AG10803 (cell line): ENCODE measurements around the gene ACAP3.

Experiments used
- DNase-seq: peaks from one replicate; pipeline ENCODE4 v3.0.0; 2010; ENCODE audit warnings: low read depth
- H3K4me3 ChIP-seq: 2 replicates; pipeline ENCODE4 v1.5.1; 2011; ENCODE audit warnings: mild to moderate bottlenecking, low read length, control low read depth
- CTCF ChIP-seq: conservative IDR thresholded peaks from 2 replicates; pipeline ENCODE4 v1.5.1; 2011; ENCODE audit warnings: mild to moderate bottlenecking, low read length, control low read depth, inconsistent platforms

The ACAP3 gene

GRCh38 chr1:1291548-1292441 is 15.9 kb downstream of the ACAP3 start:
- peak; percentile 53 for DNase-seq
- peak; percentile 50 for TF ChIP-seq CTCF
- H3K4me3 ChIP-seq = no peak overlapping the region

DNA sequence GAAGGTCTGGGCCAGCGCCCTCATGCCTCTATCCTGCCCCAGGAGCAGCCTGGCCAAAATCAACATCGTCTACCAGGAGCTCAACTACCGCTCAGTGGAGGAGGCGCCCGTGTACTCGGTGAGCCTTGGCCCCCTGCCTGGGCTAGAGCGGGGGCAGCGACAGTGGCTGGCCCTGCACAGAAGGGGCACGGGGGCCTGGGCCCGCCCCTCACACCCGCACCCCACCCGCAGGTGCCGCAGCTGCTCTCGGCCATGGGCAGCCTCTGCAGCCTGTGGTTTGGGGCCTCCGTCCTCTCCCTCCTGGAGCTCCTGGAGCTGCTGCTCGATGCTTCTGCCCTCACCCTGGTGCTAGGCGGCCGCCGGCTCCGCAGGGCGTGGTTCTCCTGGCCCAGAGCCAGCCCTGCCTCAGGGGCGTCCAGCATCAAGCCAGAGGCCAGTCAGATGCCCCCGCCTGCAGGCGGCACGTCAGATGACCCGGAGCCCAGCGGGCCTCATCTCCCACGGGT is 16.7 kb downstream of the ACAP3 start:
- no peak for TF ChIP-seq CTCF
- no peak overlapping the region for H3K4me3 ChIP-seq
- no peak for DNase-seq

DNA sequence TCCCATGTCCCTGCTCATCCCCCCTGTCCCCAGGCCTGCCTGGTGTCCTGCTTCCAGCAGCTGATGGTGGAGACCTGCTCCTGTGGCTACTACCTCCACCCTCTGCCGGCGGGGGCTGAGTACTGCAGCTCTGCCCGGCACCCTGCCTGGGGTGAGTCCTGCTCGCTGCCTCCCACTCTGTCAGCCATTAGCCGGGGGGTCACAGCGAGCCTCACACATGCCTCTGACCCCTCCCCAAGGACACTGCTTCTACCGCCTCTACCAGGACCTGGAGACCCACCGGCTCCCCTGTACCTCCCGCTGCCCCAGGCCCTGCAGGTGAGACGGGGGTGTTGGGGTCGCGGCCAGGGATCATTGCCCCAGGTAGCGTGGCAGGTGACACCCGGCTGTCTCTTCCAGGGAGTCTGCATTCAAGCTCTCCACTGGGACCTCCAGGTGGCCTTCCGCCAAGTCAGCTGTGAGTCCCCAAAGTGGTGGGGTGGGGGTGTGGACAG is 17.4 kb downstream of the ACAP3 start:
- H3K4me3 ChIP-seq = no peak overlapping the region
- DNase-seq = peak; percentile 51
- TF ChIP-seq CTCF = peak; percentile 67

- DNase-seq = no peak
- TF ChIP-seq CTCF = no peak
- no peak overlapping the region for H3K4me3 ChIP-seq
These were observed 20.2 kb downstream of the ACAP3 start for GRCh38 chr1:1287288-1288110.

- DNase-seq = no peak
- no peak for TF ChIP-seq CTCF
- no peak overlapping the region for H3K4me3 ChIP-seq
These were observed 21.1 kb downstream of the ACAP3 start for GRCh38 chr1:1286313-1287261.

GRCh38 chr1:1285611-1286311 is 22.0 kb downstream of the ACAP3 start:
- DNase-seq = no peak
- no peak for TF ChIP-seq CTCF
- H3K4me3 ChIP-seq = no peak overlapping the region
